Small intestine (tissue), 7 donors: ENCODE data around the gene SMG5. TPM values are rescaled to one million over a fixed set of nuclear protein-coding genes. Genes with fewer than 3 reads are reported as not detected.
A peak's percentile ranks its signal among the peaks of the same experiment; 100 is the strongest.

Experiments
- DNase-seq, 2 donors: peaks; one replicate each; pipeline versions ENCODE4 v3.0.0 to v3.0.0-alpha.2; 2013
- FAIRE-seq: peaks from 2 replicates; lab custom pipeline; 2012; peaks lifted over from hg19 to GRCh38; lab: Jason Lieb, UNC
- H3K27ac ChIP-seq, 3 donors: one replicate each; pipeline ENCODE4 v1.5.1; 2013; ENCODE audit warnings: low read length in 2 of 3, mild to moderate bottlenecking in 2 of 3, control low read depth in 1 of 3, inconsistent platforms in 1 of 3, low read depth in 1 of 3, moderate library complexity in 1 of 3
- H3K27me3 ChIP-seq, 3 donors: one replicate each; pipeline ENCODE4 v1.6.1; 2013; ENCODE audit warnings: low read length in 3 of 3, inconsistent platforms in 1 of 3; ENCODE audit not compliant: control insufficient read depth in 3 of 3, insufficient read depth in 3 of 3
- H3K36me3 ChIP-seq, 3 donors: one replicate each; pipeline ENCODE4 v1.6.1; 2013; ENCODE audit warnings: low read length in 3 of 3, inconsistent platforms in 1 of 3, low read depth in 1 of 3, mild to moderate bottlenecking in 1 of 3, moderate library complexity in 1 of 3; ENCODE audit not compliant: control insufficient read depth in 3 of 3, insufficient read depth in 2 of 3
- H3K4me1 ChIP-seq, 3 donors: one replicate each; pipeline ENCODE4 v1.6.1; 2013; ENCODE audit warnings: low read length in 2 of 3, inconsistent platforms in 1 of 3, low read depth in 1 of 3, mild to moderate bottlenecking in 1 of 3, moderate library complexity in 1 of 3; ENCODE audit not compliant: control insufficient read depth in 3 of 3, insufficient read depth in 2 of 3
- H3K4me3 ChIP-seq, 3 donors: one replicate each; pipeline ENCODE4 v1.5.1; 2013; ENCODE audit warnings: low read length in 3 of 3, control low read depth in 1 of 3, inconsistent platforms in 1 of 3, low read depth in 1 of 3, mild to moderate bottlenecking in 1 of 3, moderate library complexity in 1 of 3
- H3K9me3 ChIP-seq, 2 donors: one replicate each; pipeline ENCODE4 v1.6.1; 2013; ENCODE audit warnings: low read depth in 1 of 2, low read length in 1 of 2; ENCODE audit not compliant: control insufficient read depth in 2 of 2, insufficient read depth in 1 of 2
- WGBS, 3 donors: extraction: QIAGEN DNeasy Blood & Tissue Kit; methylation state at CpG; one replicate each; pipeline ENCODE4 v1.1.7; 2013; 5-methylcytosine and 5-hydroxymethylcytosine counted together
- polyA plus RNA-seq, 4 donors: library from polyadenylated mRNA; stranded (reverse) in 3 of 4; unstranded in 1 of 4; fragments of 200-250 nt in 3 of 4; fragments of 120-200 nt in 1 of 4; gene quantifications; one replicate each; pipeline versions ENCODE4 v1.2.1 to v1.2.3, GENCODE V29; 2013
- donor health status: healthy with polysubstance abuse.
- donor health status: control.
- donor health status: control.
- donor health status: Bipolar disorder and iron deficiency.
- donor health status: healthy.

Gene SMG5
- polyA plus RNA-seq, 4 donors: 30.0 to 57.0 (median 43.3) TPM

DNA sequence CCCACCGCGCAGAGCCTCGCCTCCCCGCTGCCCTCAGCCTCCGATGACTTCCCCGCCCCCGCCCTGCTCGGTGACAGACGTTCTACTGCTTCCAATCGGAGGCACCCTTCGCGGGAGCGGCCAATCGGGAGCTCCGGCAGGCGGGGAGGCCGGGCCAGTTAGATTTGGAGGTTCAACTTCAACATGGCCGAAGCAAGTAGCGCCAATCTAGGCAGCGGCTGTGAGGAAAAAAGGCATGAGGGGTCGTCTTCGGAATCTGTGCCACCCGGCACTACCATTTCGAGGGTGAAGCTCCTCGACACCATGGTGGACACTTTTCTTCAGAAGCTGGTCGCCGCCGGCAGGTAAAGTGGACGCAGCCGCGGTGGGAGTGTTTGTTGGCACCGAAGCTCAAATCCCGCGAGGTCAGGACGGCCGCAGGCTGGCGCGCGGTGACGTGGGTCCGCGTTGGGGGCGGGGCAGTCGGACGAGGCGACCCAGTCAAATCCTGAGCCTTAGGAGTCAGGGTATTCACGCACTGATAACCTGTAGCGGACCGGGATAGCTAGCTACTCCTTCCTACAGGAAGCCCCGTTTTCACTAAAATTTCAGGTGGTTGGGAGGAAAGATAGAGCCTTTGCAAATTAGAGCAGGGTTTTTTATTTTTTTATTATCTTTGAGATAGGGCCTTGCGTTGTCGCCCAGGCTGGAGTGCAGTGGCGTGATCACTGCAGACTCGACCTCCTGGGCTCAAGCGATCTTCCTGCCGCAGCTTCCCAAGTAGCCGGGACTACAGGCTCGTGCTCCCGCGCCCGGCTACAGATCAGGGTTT is 69.6 kb downstream of the SMG5 start, which contains the start of gene PMF1:
PMF1 (plus strand) TSS at position 175 of the 811 bp plus-strand sequence; CDS start at position 184, 9 bp downstream.
- Histone ChIP-seq H3K4me3 (peak within 1 kb of the TSS; percentile 54 to 76 (median 71)), H3K9me3 (no peaks in the 10 kb centered on the region), H3K4me1 (peaks cover 0 to 8% (median 6%) of the 10 kb centered on the region in 3 donors), H3K27me3 (no peaks in the 10 kb centered on the region), H3K36me3 (peaks cover 5 to 56% (median 8%) of the 10 kb centered on the region in 3 donors), H3K27ac (peak within 1 kb of the TSS; percentile 84 to 98 (median 96))
- WGBS, 3 donors: 0 to 1% (median 0%) methylated on average over 61 of the region's 61 CpGs
- DNase-seq (peak; percentile 98 to 99), FAIRE-seq (no peak)

- Histone ChIP-seq H3K9me3 (no peaks in the 10 kb centered on the region), H3K4me3 (peak overlapping the region in 1 of 3 donors; percentile 76), H3K36me3 (peaks cover 7 to 62% (median 10%) of the 10 kb centered on the region in 3 donors), H3K4me1 (peaks cover 0 to 8% (median 6%) of the 10 kb centered on the region in 3 donors), H3K27me3 (no peaks in the 10 kb centered on the region), H3K27ac (peak overlapping the region; percentile 9 to 98 (median 96))
- WGBS, 3 donors: 82 to 87% (median 83%) methylated on average over 9 of the region's 9 CpGs
- no peak for FAIRE-seq
- DNase-seq: no peak
These were observed 70.5 kb downstream of the SMG5 start for GRCh38 chr1:156212130-156212529.

GRCh38 chr1:156211243-156211642 is 71.4 kb downstream of the SMG5 start:
- WGBS, 3 donors: 88 to 92% (median 90%) methylated on average over 3 of the region's 3 CpGs
- H3K4me3 ChIP-seq: no peak overlapping the region
- H3K9me3 ChIP-seq: no peaks in the 10 kb centered on the region
- peaks cover 0 to 8% (median 6%) of the 10 kb centered on the region in 3 donors for H3K4me1 ChIP-seq
- DNase-seq (no peak), FAIRE-seq (no peak)
- no peaks in the 10 kb centered on the region for H3K27me3 ChIP-seq
- no peak overlapping the region for H3K27ac ChIP-seq
- H3K36me3 ChIP-seq: peaks cover 7 to 68% (median 10%) of the 10 kb centered on the region in 3 donors

DNA sequence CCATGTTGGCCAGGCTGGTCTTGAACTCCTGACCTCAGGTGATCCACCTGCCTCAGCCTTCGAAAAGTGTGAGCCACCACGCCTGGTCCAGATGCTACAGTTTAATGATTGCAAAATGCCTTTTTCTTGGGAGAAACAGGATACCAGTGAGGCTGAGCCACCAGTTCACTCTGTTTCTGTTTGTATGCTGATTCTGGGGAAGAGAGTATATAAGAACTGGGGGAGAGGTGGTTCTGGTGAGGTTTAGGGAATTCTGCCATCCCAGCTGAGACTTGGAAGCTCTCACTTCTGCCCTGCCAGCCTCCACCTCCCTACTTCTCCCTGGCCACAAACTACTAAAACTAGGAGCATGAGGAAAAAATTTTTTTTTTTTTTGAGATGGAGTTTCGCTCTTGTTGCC is 77.9 kb downstream of the SMG5 start:
- Histone ChIP-seq H3K36me3 (peaks cover 7 to 60% (median 13%) of the 10 kb centered on the region in 3 donors), H3K9me3 (no peaks in the 10 kb centered on the region), H3K27ac (no peak overlapping the region), H3K4me1 (peaks cover 0 to 10% (median 2%) of the 10 kb centered on the region in 3 donors), H3K27me3 (no peaks in the 10 kb centered on the region), H3K4me3 (no peak overlapping the region)
- FAIRE-seq (no peak), DNase-seq (no peak)
- 87 to 93% (median 88%) methylated on average over 3 of the region's 3 CpGs for WGBS, 3 donors

DNA sequence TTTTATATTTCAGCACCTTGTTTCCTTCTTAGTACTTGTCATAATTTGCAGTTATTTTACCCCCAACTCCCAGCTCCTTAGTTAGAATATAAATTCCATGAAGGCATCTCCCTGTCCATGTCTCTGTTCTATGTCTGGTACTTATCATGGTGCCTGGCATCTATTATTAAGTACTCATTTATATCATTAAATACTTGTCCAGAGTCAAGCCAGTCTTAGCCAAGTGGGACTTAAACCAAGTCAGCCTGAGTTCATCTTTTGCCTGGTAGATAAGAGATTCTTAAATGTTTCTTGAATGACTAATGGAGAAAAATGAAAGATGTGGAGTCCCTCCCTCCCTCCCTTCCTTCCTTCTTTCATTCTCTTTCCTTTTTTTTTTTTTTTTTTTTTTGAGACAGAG is 79.3 kb downstream of the SMG5 start:
- DNase-seq (no peak), FAIRE-seq (no peak)
- no peaks in the 10 kb centered on the region for H3K27me3 ChIP-seq
- no peaks in the 10 kb centered on the region for H3K9me3 ChIP-seq
- H3K4me1 ChIP-seq: peaks cover 0 to 23% (median 3%) of the 10 kb centered on the region in 3 donors
- H3K4me3 ChIP-seq: no peak overlapping the region
- no peak overlapping the region for H3K27ac ChIP-seq
- H3K36me3 ChIP-seq: peaks cover 7 to 62% (median 13%) of the 10 kb centered on the region in 3 donors

DNA sequence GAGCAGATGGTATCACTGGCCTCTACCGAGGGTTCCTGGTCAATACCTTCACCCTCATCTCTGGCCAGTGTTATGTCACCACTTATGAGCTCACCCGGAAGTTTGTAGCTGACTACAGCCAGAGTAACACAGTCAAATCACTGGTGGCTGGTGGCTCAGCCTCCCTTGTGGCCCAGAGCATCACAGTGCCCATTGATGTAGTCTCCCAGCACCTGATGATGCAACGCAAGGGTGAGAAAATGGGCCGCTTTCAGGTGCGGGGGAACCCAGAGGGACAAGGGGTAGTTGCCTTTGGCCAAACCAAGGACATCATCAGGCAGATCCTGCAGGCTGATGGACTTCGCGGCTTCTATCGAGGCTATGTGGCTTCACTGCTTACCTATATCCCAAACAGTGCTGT is 82.6 kb downstream of the SMG5 start:
- FAIRE-seq (no peak), DNase-seq (no peak)
- H3K27me3 ChIP-seq: no peaks in the 10 kb centered on the region
- WGBS, 3 donors: 95 to 97% (median 96%) methylated on average over 8 of the region's 8 CpGs
- H3K27ac ChIP-seq: no peak overlapping the region
- H3K9me3 ChIP-seq: no peaks in the 10 kb centered on the region
- peaks cover 3 to 51% (median 13%) of the 10 kb centered on the region in 3 donors for H3K36me3 ChIP-seq
- no peak overlapping the region for H3K4me3 ChIP-seq
- peaks cover 0 to 53% (median 10%) of the 10 kb centered on the region in 3 donors for H3K4me1 ChIP-seq

Other genes starting within 250 kb of the SMG5 start
- 10 to 100 TPM; 14.1 to 37.1 (median 20.4) TPM for gene UBQLN4, start 229.0 kb downstream of the SMG5 start, polyA plus RNA-seq
- 100 to 1,000 TPM in 3 of 4 donors, 10 to 100 TPM in 1; 66.7 to 226 (median 148) TPM for gene LAMTOR2, start 228.0 kb downstream of the SMG5 start, polyA plus RNA-seq
- gene RAB25, start 221.7 kb downstream of the SMG5 start, polyA plus RNA-seq: 100 to 1,000 TPM; 140 to 216 (median 169) TPM
- 1 to 10 TPM in 2 of 4 donors, under 1 TPM in 2; under 0.01 to 5.6 (median 0.87) TPM for gene MEX3A, start 200.4 kb downstream of the SMG5 start, polyA plus RNA-seq
- 100 to 1,000 TPM in 3 of 4 donors, 10 to 100 TPM in 1; 89.7 to 168 (median 105) TPM for gene LMNA, start 168.1 kb downstream of the SMG5 start, polyA plus RNA-seq
- gene SEMA4A, start 129.2 kb downstream of the SMG5 start, polyA plus RNA-seq: 1 to 10 TPM in 3 of 4 donors, under 1 TPM in 1; 0.89 to 7.7 (median 1.8) TPM
- gene SLC25A44, start 88.7 kb downstream of the SMG5 start, polyA plus RNA-seq: 10 to 100 TPM; 13.4 to 46.6 (median 17.3) TPM
- gene PMF1, start 69.8 kb downstream of the SMG5 start, polyA plus RNA-seq: 10 to 100 TPM; 53.5 to 65.9 (median 62.2) TPM
- 1 to 10 TPM in 1 of 4 donors, under 1 TPM in 1, not detected in 2; 0.48 to 3.9 TPM for gene BGLAP, start 40.6 kb downstream of the SMG5 start, polyA plus RNA-seq
- 1 to 10 TPM; 3.0 to 8.7 (median 5.5) TPM for gene PAQR6, start 34.8 kb downstream of the SMG5 start, polyA plus RNA-seq
- gene TMEM79, start 1.5 kb upstream of the SMG5 start, polyA plus RNA-seq: 1 to 10 TPM; 2.2 to 8.3 (median 4.6) TPM
- 100 to 1,000 TPM in 1 of 4 donors, 10 to 100 TPM in 3; 30.7 to 263 (median 63.9) TPM for gene GLMP, start 12.9 kb upstream of the SMG5 start, polyA plus RNA-seq
- gene VHLL, start 16.5 kb upstream of the SMG5 start, polyA plus RNA-seq: not detected
- 100 to 1,000 TPM; 113 to 187 (median 155) TPM for gene CCT3, start 55.5 kb upstream of the SMG5 start, polyA plus RNA-seq
- gene TSACC, start 55.7 kb upstream of the SMG5 start, polyA plus RNA-seq: 1 to 10 TPM in 2 of 4 donors, under 1 TPM in 1, not detected in 1; 0.73 to 3.1 (median 1.0) TPM
- gene RHBG, start 86.4 kb upstream of the SMG5 start, polyA plus RNA-seq: 10 to 100 TPM in 1 of 4 donors, 1 to 10 TPM in 2, under 1 TPM in 1; 0.27 to 55.2 (median 2.7) TPM
- 10 to 100 TPM in 2 of 4 donors, 1 to 10 TPM in 2; 5.8 to 23.7 (median 13.0) TPM for gene MEF2D, start 217.9 kb upstream of the SMG5 start, polyA plus RNA-seq